Smooth muscle cell (in vitro differentiated cells): Measurements from ENCODE around the gene SLC40A1. TPM values are rescaled to one million over a fixed set of nuclear protein-coding genes. Genes with fewer than 3 reads are reported as not detected.
A peak's percentile ranks its signal among the peaks of the same experiment; 100 is the strongest.

Experiments used
- DNase-seq: peaks from one replicate; lab custom pipeline; 2025; ENCODE audit not compliant: unreplicated experiment; lab: John Stamatoyannopoulos, UW
- H2AFZ ChIP-seq: fragments of 200-600 bp; sonication (generic); 2 replicates; pipeline ENCODE4 v1.6.0; 2016; ENCODE audit warnings: antibody characterized with exemption, low read depth, mild to moderate bottlenecking
- H3F3A ChIP-seq: fragments of 200-600 bp; sonication (generic); 2 replicates; pipeline ENCODE4 v1.6.0; 2017; ENCODE audit warnings: antibody characterized with exemption, low read depth
- H3K27ac ChIP-seq: fragments of 200-600 bp; sonication (generic); 2 replicates; pipeline ENCODE4 v1.5.1; 2016; ENCODE audit warnings: low read depth, mild to moderate bottlenecking
- H3K27me3 ChIP-seq: fragments of 200-600 bp; sonication (generic); 2 replicates; pipeline ENCODE4 v1.6.1; 2016; ENCODE audit warnings: low read depth, mild to moderate bottlenecking
- H3K36me3 ChIP-seq: fragments of 200-600 bp; sonication (generic); 2 replicates; pipeline ENCODE4 v1.5.1; 2016; ENCODE audit warnings: low read depth
- H3K4me1 ChIP-seq: fragments of 200-600 bp; sonication (generic); 2 replicates; pipeline ENCODE4 v1.5.1; 2016; ENCODE audit warnings: low read depth
- H3K4me2 ChIP-seq: fragments of 200-600 bp; sonication (generic); 2 replicates; pipeline ENCODE4 v1.6.0; 2016; ENCODE audit warnings: mild to moderate bottlenecking
- H3K4me3 ChIP-seq: fragments of 200-600 bp; sonication (generic); 2 replicates; pipeline ENCODE4 v1.5.1; 2016; ENCODE audit warnings: mild to moderate bottlenecking
- H3K79me2 ChIP-seq: fragments of 200-600 bp; sonication (generic); 2 replicates; pipeline ENCODE4 v1.6.0; 2016; ENCODE audit warnings: low read depth, mild to moderate bottlenecking
- H3K9ac ChIP-seq: fragments of 200-600 bp; sonication (generic); 2 replicates; pipeline ENCODE4 v1.6.0; 2016; ENCODE audit warnings: low read depth
- H3K9me3 ChIP-seq: fragments of 200-600 bp; sonication (generic); replicated peaks from 2 replicates; pipeline ENCODE4 v1.5.1; 2016; ENCODE audit warnings: low read depth
- H4K20me1 ChIP-seq: fragments of 200-600 bp; sonication (generic); 2 replicates; pipeline ENCODE4 v1.6.0; 2016; ENCODE audit warnings: low read depth
- WGBS: methylation state at CpG from one replicate; pipeline ENCODE4 v1.1.7; 2016; ENCODE audit warnings: low lambda C conversion rate; 5-methylcytosine and 5-hydroxymethylcytosine counted together
- polyA plus RNA-seq: library from polyadenylated mRNA; unstranded; fragments of >200 nt; fragmentation: Nextera tagmentation; extraction: Ambion mirVana; gene quantifications from 2 replicates; pipeline ENCODE4 v1.2.1, GENCODE V29; 2016
- total RNA-seq: library from RNA; depleted of rRNA; stranded (reverse); fragments of >200 nt; gene quantifications from 2 replicates; pipeline ENCODE4 v1.2.3, GENCODE V29; 2014
- TF ChIP-seq, protein P1 (sequence below): fragments of 200-600 bp; sonication (generic); IDR thresholded peaks from 2 replicates; pipeline ENCODE4 v1.5.1; 2017; ENCODE audit warnings: borderline replicate concordance, mild to moderate bottlenecking, antibody characterized with exemption; ENCODE audit not compliant: insufficient read depth, poor library complexity, severe bottlenecking

The SLC40A1 gene
- total and polyA plus RNA-seq, 2 experiments from 2014 or later = 8.7 to 10.5 TPM

- Histone ChIP-seq H3K27me3 (no peaks in the 10 kb centered on the region), H2AFZ (peak overlapping the region; percentile 84), H4K20me1 (no peaks in the 10 kb centered on the region), H3K9me3 (no peaks in the 10 kb centered on the region), H3K4me2 (peak overlapping the region; percentile 83), H3K4me3 (peak overlapping the region; percentile 52), H3F3A (peaks cover 11% of the 10 kb centered on the region), H3K27ac (peak overlapping the region; percentile 95), H3K79me2 (no peaks in the 10 kb centered on the region), H3K9ac (peak overlapping the region; percentile 86), H3K4me1 (peaks cover 9% of the 10 kb centered on the region), H3K36me3 (no peaks in the 10 kb centered on the region)
- TF ChIP-seq, protein P1, sequence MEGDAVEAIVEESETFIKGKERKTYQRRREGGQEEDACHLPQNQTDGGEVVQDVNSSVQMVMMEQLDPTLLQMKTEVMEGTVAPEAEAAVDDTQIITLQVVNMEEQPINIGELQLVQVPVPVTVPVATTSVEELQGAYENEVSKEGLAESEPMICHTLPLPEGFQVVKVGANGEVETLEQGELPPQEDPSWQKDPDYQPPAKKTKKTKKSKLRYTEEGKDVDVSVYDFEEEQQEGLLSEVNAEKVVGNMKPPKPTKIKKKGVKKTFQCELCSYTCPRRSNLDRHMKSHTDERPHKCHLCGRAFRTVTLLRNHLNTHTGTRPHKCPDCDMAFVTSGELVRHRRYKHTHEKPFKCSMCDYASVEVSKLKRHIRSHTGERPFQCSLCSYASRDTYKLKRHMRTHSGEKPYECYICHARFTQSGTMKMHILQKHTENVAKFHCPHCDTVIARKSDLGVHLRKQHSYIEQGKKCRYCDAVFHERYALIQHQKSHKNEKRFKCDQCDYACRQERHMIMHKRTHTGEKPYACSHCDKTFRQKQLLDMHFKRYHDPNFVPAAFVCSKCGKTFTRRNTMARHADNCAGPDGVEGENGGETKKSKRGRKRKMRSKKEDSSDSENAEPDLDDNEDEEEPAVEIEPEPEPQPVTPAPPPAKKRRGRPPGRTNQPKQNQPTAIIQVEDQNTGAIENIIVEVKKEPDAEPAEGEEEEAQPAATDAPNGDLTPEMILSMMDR = no peak
- WGBS = 25% methylated on average over 2 of the region's 2 CpGs
- DNase-seq = no peak
Observed at GRCh38 chr2:189613650-189614420, 33.2 kb upstream of the SLC40A1 start.

- peak overlapping the region; percentile 84 for H2AFZ ChIP-seq
Observed at GRCh38 chr2:189613077-189613636, 32.6 kb upstream of the SLC40A1 start.

GRCh38 chr2:189610700-189611099, 30.1 kb upstream of the SLC40A1 start:
- Histone ChIP-seq H3K36me3 (no peaks in the 10 kb centered on the region), H3K4me3 (no peak overlapping the region), H3F3A (peaks cover 11% of the 10 kb centered on the region), H3K9ac (no peak overlapping the region), H2AFZ (no peak overlapping the region), H3K79me2 (no peaks in the 10 kb centered on the region), H3K4me2 (no peak overlapping the region), H3K4me1 (peaks cover 9% of the 10 kb centered on the region), H3K27me3 (no peaks in the 10 kb centered on the region), H3K9me3 (no peaks in the 10 kb centered on the region), H3K27ac (no peak overlapping the region), H4K20me1 (no peaks in the 10 kb centered on the region)
- TF ChIP-seq, protein P1 = no peak
- WGBS = 79% methylated on average over 2 of the region's 2 CpGs
- DNase-seq = no peak

More at GRCh38 chr2:189613077-189613636, 32.6 kb upstream of the SLC40A1 start:
- Histone ChIP-seq H3K4me1 (peaks cover 9% of the 10 kb centered on the region), H3K36me3 (no peaks in the 10 kb centered on the region), H3K9ac (peak overlapping the region; percentile 86), H3K27me3 (no peaks in the 10 kb centered on the region), H3K27ac (peak overlapping the region; percentile 95), H3K4me3 (peak overlapping the region; percentile 52), H3K4me2 (peak overlapping the region; percentile 83), H3K79me2 (no peaks in the 10 kb centered on the region), H4K20me1 (no peaks in the 10 kb centered on the region), H3K9me3 (no peaks in the 10 kb centered on the region), H3F3A (peaks cover 11% of the 10 kb centered on the region)
- 19% methylated on average over 6 of the region's 6 CpGs for WGBS
- no peak for DNase-seq
- TF ChIP-seq, protein P1 = no peak

DNA sequence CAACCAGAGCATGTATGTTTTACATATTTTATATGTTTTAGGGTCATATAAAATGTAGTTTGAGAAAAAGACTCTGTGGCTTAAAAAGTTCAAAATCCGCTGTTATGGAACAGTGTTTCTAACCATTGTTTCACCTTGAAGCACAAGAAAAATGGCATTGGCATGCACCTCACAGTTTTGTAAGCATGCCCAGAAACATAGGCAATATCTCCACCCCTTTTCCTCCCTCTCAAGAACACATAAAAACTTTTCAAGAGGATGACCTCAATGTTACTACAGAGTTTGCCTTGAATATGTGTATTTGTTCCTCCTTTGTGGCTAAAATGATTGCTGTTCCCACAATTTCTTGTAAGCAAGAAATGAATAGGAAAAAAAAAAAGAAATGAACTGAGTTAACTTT, 29.3 kb upstream of the SLC40A1 start:
- H3K4me3 ChIP-seq = no peak overlapping the region
- TF ChIP-seq, protein P1 = no peak
- H3K79me2 ChIP-seq = no peaks in the 10 kb centered on the region
- H3K9ac ChIP-seq = no peak overlapping the region
- no peaks in the 10 kb centered on the region for H3K36me3 ChIP-seq
- no peaks in the 10 kb centered on the region for H3K27me3 ChIP-seq
- no peak overlapping the region for H3K27ac ChIP-seq
- 100% methylated on average over 1 of the region's 1 CpG for WGBS
- H3K9me3 ChIP-seq = no peaks in the 10 kb centered on the region
- DNase-seq = no peak
- H3K4me2 ChIP-seq = no peak overlapping the region
- peaks cover 9% of the 10 kb centered on the region for H3F3A ChIP-seq
- H4K20me1 ChIP-seq = no peaks in the 10 kb centered on the region
- H2AFZ ChIP-seq = peak overlapping the region; percentile 33
- peaks cover 9% of the 10 kb centered on the region for H3K4me1 ChIP-seq
